GM23248 (cell line): Measurements from ENCODE around the gene GIGYF2. TPM values are rescaled to one million over a fixed set of nuclear protein-coding genes. Genes with fewer than 3 reads are reported as not detected.
"Not testable (repeated sequence)": the region's sequence is repeated elsewhere in the genome, so short reads cannot be mapped to it uniquely, and the experiment has no call there.

Experiments
- DNase-seq: peaks from one replicate; pipeline ENCODE4 v3.0.0-alpha.2; 2015
- H2AFZ ChIP-seq: fragments of 200-600 bp; sonication (generic); 2 replicates; pipeline ENCODE4 v1.6.1; 2016; ENCODE audit warnings: antibody characterized with exemption
- H3F3A ChIP-seq: fragments of 200-600 bp; sonication (generic); 2 replicates; pipeline ENCODE4 v1.6.1; 2016; ENCODE audit warnings: mild to moderate bottlenecking, antibody characterized with exemption, mixed run types; ENCODE audit not compliant: insufficient read depth
- H3K27ac ChIP-seq: fragments of 200-600 bp; sonication (generic); 2 replicates; pipeline ENCODE4 v1.5.1; 2016; ENCODE audit warnings: mild to moderate bottlenecking
- H3K27me3 ChIP-seq: fragments of 200-600 bp; sonication (generic); replicated peaks from 2 replicates; pipeline ENCODE4 v1.6.1; 2016; ENCODE audit warnings: mild to moderate bottlenecking; ENCODE audit not compliant: insufficient read depth
- H3K36me3 ChIP-seq: fragments of 200-600 bp; sonication (generic); 2 replicates; pipeline ENCODE4 v1.6.1; 2016; ENCODE audit warnings: low read depth, mild to moderate bottlenecking
- H3K4me1 ChIP-seq: fragments of 200-600 bp; sonication (generic); 2 replicates; pipeline ENCODE4 v1.6.1; 2016; ENCODE audit warnings: mild to moderate bottlenecking; ENCODE audit not compliant: insufficient read depth
- H3K4me2 ChIP-seq: fragments of 200-600 bp; sonication (generic); one replicate; pipeline ENCODE4 v1.6.1; 2016; ENCODE audit warnings: mild to moderate bottlenecking; ENCODE audit not compliant: unreplicated experiment
- H3K4me3 ChIP-seq: fragments of 200-600 bp; sonication (generic); 2 replicates; pipeline ENCODE4 v1.5.1; 2016; ENCODE audit warnings: mild to moderate bottlenecking
- H3K79me2 ChIP-seq: fragments of 200-600 bp; sonication (generic); 2 replicates; pipeline ENCODE4 v1.6.1; 2016; ENCODE audit warnings: mild to moderate bottlenecking; ENCODE audit not compliant: insufficient read depth
- H3K9ac ChIP-seq: fragments of 200-600 bp; sonication (generic); 2 replicates; pipeline ENCODE4 v1.6.1; 2016; ENCODE audit warnings: mild to moderate bottlenecking
- H3K9me2 ChIP-seq: fragments of 200-600 bp; sonication (generic); 2 replicates; pipeline ENCODE4 v1.6.1; 2016; ENCODE audit warnings: mixed run types, mild to moderate bottlenecking, moderate library complexity; ENCODE audit not compliant: insufficient read depth
- H3K9me3 ChIP-seq: fragments of 200-600 bp; sonication (generic); one replicate; pipeline ENCODE4 v1.6.1; 2017; ENCODE audit warnings: low read depth
- H4K20me1 ChIP-seq: fragments of 200-600 bp; sonication (generic); 2 replicates; pipeline ENCODE4 v1.6.0; 2016; ENCODE audit not compliant: insufficient read depth
- EZH2 ChIP-seq: fragments of 200-600 bp; sonication (generic); IDR thresholded peaks from 2 replicates; pipeline ENCODE4 v1.6.1; 2018; ENCODE audit warnings: antibody characterized with exemption, mild to moderate bottlenecking; ENCODE audit not compliant: insufficient read depth, poor library complexity, severe bottlenecking
- EZH2phosphoT487 ChIP-seq: fragments of 200-600 bp; sonication (generic); IDR thresholded peaks from 2 replicates; pipeline ENCODE4 v1.6.1; 2018; ENCODE audit warnings: antibody characterized with exemption, moderate library complexity, mild to moderate bottlenecking, low read depth; ENCODE audit not compliant: insufficient read depth
- WGBS, 2 experiments: methylation state at CpG; one replicate each; pipeline ENCODE4 v1.1.6; 2015 to 2017; ENCODE audit warnings: low lambda C conversion rate in 2 of 2, low coverage in 1 of 2; ENCODE audit errors: missing lambda C conversion rate in 2 of 2; 5-methylcytosine and 5-hydroxymethylcytosine counted together
- in situ Hi-C: fragments of 300-500 bp; cut with MboI; formaldehyde crosslinking; loops from 2 replicates; pipeline ENCODE4 v1.15.0; 2020
- polyA plus RNA-seq: library from polyadenylated mRNA; unstranded; fragments of >200 nt; fragmentation: Nextera tagmentation; extraction: Ambion mirVana; gene quantifications from 2 replicates; pipeline ENCODE4 v1.2.1, GENCODE V29; 2016
- total RNA-seq: library from RNA; depleted of rRNA; stranded (reverse); fragments of >200 nt; shearing (Covaris generic); gene quantifications from 2 replicates; pipeline ENCODE4 v1.2.3, GENCODE V29; 2014

The GIGYF2 gene
- total and polyA plus RNA-seq, 2 experiments from 2014 or later: 27.2 to 35.2 TPM

DNA sequence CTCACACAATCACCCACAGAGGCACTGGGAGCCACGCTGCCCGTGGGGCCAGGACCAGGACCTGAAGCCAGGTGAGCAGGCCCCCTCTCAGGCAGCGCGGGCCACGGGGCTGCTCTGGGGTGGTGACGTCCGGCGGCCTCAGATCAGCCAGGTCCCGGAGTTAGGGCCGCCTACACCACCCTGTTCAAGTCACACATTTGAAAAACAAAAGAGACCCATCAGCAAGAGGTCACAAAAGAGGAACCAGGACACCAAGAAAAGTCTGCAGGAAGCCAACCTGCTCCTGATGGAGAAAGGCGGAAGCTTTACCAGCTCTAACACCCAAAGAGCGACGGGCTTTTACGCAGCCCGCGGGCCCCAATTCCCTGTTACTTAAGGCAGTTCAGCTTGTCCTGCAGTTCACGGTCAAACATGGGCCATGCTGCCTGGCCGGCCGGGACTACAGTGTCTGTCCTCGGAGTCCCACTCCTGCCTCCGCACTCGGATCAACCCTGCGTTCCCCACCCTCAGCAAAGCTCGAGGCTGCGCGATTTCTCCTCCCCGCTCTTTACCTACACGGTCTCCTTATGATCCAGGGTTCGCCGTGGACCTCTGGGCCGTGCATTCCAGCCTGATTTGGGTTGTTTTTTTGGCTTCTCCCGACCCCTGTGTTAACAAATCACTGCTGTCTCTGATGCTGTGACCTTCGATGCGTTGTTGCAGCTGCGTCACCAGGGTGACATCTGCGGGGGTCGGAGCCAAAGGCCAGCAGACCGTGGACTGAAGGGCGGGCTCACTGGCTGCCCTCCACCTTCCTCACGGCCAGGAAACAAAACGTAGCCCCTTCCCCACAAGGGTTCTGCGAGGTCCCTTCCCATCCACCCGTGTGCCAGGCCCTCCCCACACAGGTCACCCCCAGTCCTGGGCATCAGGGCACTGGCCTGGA lies 203.9 kb downstream of the GIGYF2 start:
- no peaks in the 10 kb centered on the region for H3K9me3 ChIP-seq
- H3K79me2 ChIP-seq: no peaks in the 10 kb centered on the region
- in situ Hi-C loops: no loop called here
- H3K4me3 ChIP-seq: no peak overlapping the region
- no peak overlapping the region for H3K4me2 ChIP-seq
- TF ChIP-seq EZH2: no peak
- no peak for TF ChIP-seq EZH2phosphoT487
- H3K9me2 ChIP-seq: no peaks in the 10 kb centered on the region
- 0 out of 2 replicates have a peak overlapping the region, but pooled peaks have one; percentile 20 for H3K27ac ChIP-seq
- no peaks in the 10 kb centered on the region for H4K20me1 ChIP-seq
- H3K9ac ChIP-seq: peak overlapping the region; percentile 21; the same call in 1 of the 2 replicates
- H3K4me1 ChIP-seq: peaks cover 9% of the 10 kb centered on the region
- no peaks in the 10 kb centered on the region for H3K27me3 ChIP-seq
- no peaks in the 10 kb centered on the region for H3K36me3 ChIP-seq
- WGBS, 2 experiments: 84 to 86% methylated on average over 43 of the region's 43 CpGs
- H3F3A ChIP-seq: no peaks in the 10 kb centered on the region
- peak overlapping the region; percentile 52; the same call in 1 of the 2 replicates for H2AFZ ChIP-seq
- no peak for DNase-seq

- Histone ChIP-seq H2AFZ (peak overlapping the region; percentile 52), H4K20me1 (no peaks in the 10 kb centered on the region), H3F3A (no peaks in the 10 kb centered on the region), H3K36me3 (no peaks in the 10 kb centered on the region), H3K4me1 (peaks cover 9% of the 10 kb centered on the region), H3K79me2 (no peaks in the 10 kb centered on the region), H3K9me3 (no peaks in the 10 kb centered on the region), H3K4me2 (peak overlapping the region; percentile 44), H3K27me3 (no peaks in the 10 kb centered on the region), H3K9ac (peak overlapping the region; percentile 21; the same call in 1 of the 2 replicates), H3K4me3 (no peak overlapping the region), H3K9me2 (no peaks in the 10 kb centered on the region), H3K27ac (peak overlapping the region; percentile 20; the same call in 1 of the 2 replicates)
- in situ Hi-C loops: no loop called here
- 55 to 56% methylated on average over 27 to 28 of the region's 28 CpGs for WGBS, 2 experiments
- DNase-seq: peak; percentile 96
- TF ChIP-seq EZH2: no peak
- TF ChIP-seq EZH2phosphoT487: no peak
These were observed 204.8 kb downstream of the GIGYF2 start for GRCh38 chr2:232901736-232902578.

- H3K9ac ChIP-seq: no peak overlapping the region
- H3K4me3 ChIP-seq: no peak overlapping the region
- 89 to 90% methylated on average over 9 of the region's 9 CpGs for WGBS, 2 experiments
- H3K27ac ChIP-seq: no peak overlapping the region
- H3K4me1 ChIP-seq: peaks cover 9% of the 10 kb centered on the region
- no peaks in the 10 kb centered on the region for H3K9me2 ChIP-seq
- in situ Hi-C loops: no loop called here
- no peaks in the 10 kb centered on the region for H4K20me1 ChIP-seq
- H3K4me2 ChIP-seq: no peak overlapping the region
- H3K27me3 ChIP-seq: no peaks in the 10 kb centered on the region
- H3K9me3 ChIP-seq: no peaks in the 10 kb centered on the region
- no peaks in the 10 kb centered on the region for H3F3A ChIP-seq
- H2AFZ ChIP-seq: no peak overlapping the region
- DNase-seq: no peak
- no peak for TF ChIP-seq EZH2phosphoT487
- no peak for TF ChIP-seq EZH2
- no peaks in the 10 kb centered on the region for H3K36me3 ChIP-seq
- H3K79me2 ChIP-seq: no peaks in the 10 kb centered on the region
These were observed 206.9 kb downstream of the GIGYF2 start for GRCh38 chr2:232903989-232904388.

DNA sequence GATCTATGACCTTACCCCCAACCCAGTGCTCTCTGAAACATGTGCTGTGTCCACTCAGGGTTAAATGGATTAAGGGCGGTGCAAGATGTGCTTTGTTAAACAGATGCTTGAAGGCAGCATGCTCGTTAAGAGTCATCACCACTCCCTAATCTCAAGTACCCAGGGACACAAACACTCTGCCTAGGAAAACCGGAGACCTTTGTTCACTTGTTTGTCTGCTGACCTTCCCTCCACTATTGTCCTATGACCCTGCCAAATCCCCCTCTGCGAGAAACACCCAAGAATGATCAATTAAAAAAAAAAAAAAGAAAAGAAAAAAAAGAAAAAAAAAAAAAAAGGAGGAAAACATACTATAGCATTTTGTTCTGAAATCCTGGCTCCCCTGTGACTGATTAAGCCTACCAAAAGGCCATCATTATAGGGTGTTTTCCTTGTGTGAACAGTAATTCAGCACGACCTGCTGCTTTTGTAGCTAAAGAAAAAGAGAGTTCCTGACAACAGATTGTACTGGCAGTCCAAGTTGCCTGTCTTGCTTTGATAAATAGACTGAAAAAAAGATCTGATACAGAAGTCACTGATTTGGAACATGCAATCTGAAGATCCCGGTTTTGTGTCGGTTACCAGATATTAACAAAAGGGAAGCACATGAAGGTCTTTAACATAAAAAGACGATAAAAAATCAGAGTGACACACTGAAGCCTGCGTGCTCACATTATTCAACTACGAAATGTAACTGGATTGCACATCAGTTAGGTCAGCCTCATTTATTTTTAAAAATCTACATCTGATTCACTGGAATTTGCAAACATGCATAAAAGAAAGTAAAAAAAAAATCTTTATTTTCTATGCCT lies 210.0 kb downstream of the GIGYF2 start:
- H3K9ac ChIP-seq, H3K79me2 ChIP-seq, H3K27ac ChIP-seq, H3F3A ChIP-seq, in situ Hi-C loops, H3K36me3 ChIP-seq, H3K9me3 ChIP-seq, H3K4me3 ChIP-seq, H3K4me2 ChIP-seq, H3K27me3 ChIP-seq, H3K9me2 ChIP-seq, H3K4me1 ChIP-seq, H2AFZ ChIP-seq, DNase-seq, H4K20me1 ChIP-seq: not testable (repeated sequence)
- WGBS, 2 experiments: 41 to 45% methylated on average over 7 to 10 of the region's 10 CpGs

GRCh38 chr2:232907718-232908085 lies 210.6 kb downstream of the GIGYF2 start:
- H4K20me1 ChIP-seq, H3K4me3 ChIP-seq, H3K36me3 ChIP-seq, H3K4me2 ChIP-seq, DNase-seq, H3F3A ChIP-seq, in situ Hi-C loops, H3K4me1 ChIP-seq, H3K9me2 ChIP-seq, H2AFZ ChIP-seq, H3K9me3 ChIP-seq, H3K27ac ChIP-seq, H3K79me2 ChIP-seq, H3K9ac ChIP-seq, H3K27me3 ChIP-seq: not testable (repeated sequence)
- 91 to 94% methylated on average over 9 of the region's 9 CpGs for WGBS, 2 experiments
